ENCODE results near the gene RPS2. TPM values are rescaled to one million over a fixed set of nuclear protein-coding genes. Genes with fewer than 3 reads are reported as not detected.
"Not testable (repeated sequence)": the region's sequence is repeated elsewhere in the genome, so short reads cannot be mapped to it uniquely, and the experiment has no call there.

RPS2 gene
- total RNA-seq, 1 donor from 2014 or later = 3,560 TPM

DNA sequence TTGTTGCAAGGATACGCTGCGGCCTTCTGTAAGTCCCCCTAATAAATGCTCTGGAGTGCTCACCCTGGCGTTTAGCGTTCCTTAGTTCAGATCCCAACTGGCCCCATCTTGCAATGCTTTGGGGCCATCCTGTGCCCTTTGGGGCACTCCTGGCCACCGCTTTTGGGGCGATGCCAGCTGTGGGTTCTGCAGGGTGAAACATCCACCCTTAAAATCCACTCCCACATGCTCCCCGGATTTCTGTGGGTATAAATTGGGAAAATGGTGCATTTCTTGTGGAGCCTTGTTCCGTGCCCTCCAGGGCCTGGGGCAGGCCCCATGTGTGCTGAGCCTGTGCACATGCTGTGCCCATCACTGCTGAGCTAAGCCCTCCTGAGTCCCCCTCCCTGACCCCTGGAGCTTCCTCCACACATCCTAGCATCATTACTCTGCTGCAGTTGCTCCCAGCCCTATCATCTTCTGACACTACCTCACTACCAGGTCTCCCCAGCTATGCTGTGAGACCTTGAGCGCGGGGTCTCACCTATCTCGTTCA is 27.6 kb downstream of the RPS2 start:
- DNase-seq (ENCODE audit: low spot score) = no peak
- peaks cover 11% of the 10 kb centered on the region for H3K36me3 Mint-ChIP-seq (ENCODE audit: low read depth)
- intact Hi-C loops (cut with micrococcal nuclease) = no loop called here
- no peak overlapping the region for H3K4me3 Mint-ChIP-seq (ENCODE audit: low read depth)
- H3K27me3 Mint-ChIP-seq (ENCODE audit: low read depth) = no peaks in the 10 kb centered on the region
- no peak overlapping the region for H3K27ac Mint-ChIP-seq
- peaks cover 5% of the 10 kb centered on the region for H3K4me1 Mint-ChIP-seq (ENCODE audit: low read depth)
- no peaks in the 10 kb centered on the region for H3K9me3 Mint-ChIP-seq

DNA sequence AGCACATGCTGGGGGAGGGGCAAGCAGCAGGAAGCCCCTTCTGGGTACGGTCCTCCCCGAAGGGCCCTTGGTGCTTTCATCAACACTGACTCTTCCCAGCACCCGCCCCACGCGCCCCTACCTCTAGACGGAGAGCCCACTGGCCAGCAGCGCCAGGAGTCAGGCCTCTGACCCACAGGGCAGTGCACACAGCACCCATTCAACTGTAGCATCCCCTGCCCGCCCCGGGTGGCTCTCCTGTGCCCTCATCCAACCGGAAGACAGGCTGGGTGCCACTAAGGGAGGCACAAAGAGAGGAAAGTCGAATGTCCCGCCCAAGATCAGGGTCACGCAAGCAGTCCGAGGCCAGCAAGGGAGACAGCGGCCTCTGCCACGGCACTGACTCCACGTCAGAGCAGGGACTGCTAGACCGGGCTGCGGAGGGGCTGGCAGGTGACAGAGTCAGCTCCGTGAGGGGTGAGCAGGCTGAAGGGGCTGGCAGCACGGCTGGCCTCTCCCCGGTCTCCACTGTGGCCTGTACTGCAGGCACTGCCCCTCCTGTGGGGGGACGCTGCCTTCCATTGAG is 31.4 kb downstream of the RPS2 start:
- Mint-ChIP-seq H3K9me3 (no peaks in the 10 kb centered on the region), H3K4me3 (ENCODE audit: low read depth) (no peak overlapping the region), H3K27me3 (ENCODE audit: low read depth) (no peaks in the 10 kb centered on the region), H3K4me1 (ENCODE audit: low read depth) (peaks cover 2% of the 10 kb centered on the region), H3K27ac (no peak overlapping the region), H3K36me3 (ENCODE audit: low read depth) (peaks cover 4% of the 10 kb centered on the region)
- no peak for DNase-seq (ENCODE audit: low spot score)
- intact Hi-C loops (cut with micrococcal nuclease) = no loop called here

DNA sequence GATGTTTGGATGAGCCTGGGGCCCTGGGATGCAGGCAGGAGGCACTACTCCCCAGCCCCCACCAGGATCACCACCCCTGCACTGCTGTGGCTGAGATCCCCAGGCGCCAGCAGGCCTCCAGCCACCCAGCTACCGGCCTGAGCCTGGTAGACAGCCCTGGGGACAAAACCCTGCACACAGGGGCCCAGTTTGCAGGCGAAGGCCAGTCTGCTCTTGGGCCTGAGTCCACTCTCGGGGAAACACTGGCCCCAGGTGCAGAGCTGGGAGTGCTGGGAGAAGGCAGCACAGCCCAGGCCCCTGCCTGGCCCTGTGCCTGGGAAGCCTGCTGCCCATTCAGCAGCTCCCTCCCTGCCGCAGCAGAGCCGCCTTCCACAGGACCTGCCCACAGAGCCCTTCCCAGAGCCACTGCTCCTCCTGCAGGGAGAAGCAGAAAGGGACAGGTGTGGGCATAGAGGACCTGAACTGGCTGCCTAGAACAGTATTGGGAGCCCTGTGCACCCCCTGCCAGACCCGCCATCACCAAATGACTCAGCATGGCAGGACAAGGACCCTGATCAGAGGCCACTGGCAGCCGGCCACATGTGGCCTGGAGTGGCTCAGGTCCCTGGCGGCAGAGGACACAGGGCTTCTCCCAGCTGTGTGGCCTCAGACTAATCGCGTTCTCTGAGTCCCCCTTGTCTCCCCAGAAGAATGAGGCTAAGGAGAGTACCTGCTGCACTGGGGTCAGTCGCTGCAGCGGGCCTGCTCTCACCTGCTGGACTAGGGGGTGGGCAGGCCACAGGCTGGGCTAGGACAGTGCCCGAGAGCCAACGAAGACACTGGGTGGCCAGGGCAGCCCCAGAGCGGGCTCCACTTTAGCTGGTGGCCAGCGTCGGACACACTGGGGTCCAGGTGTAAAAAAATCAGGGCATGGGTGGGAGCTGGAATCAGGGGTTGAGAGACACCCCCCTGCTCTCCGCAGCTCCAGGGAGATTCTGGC is 32.3 kb downstream of the RPS2 start:
- intact Hi-C loops (cut with micrococcal nuclease) = no loop called here
- no peak for DNase-seq (ENCODE audit: low spot score)
- no peaks in the 10 kb centered on the region for H3K9me3 Mint-ChIP-seq
- no peaks in the 10 kb centered on the region for H3K36me3 Mint-ChIP-seq (ENCODE audit: low read depth)
- no peaks in the 10 kb centered on the region for H3K27me3 Mint-ChIP-seq (ENCODE audit: low read depth)
- no peak overlapping the region for H3K4me3 Mint-ChIP-seq (ENCODE audit: low read depth)
- no peak overlapping the region for H3K27ac Mint-ChIP-seq
- peaks cover 2% of the 10 kb centered on the region for H3K4me1 Mint-ChIP-seq (ENCODE audit: low read depth)

DNA sequence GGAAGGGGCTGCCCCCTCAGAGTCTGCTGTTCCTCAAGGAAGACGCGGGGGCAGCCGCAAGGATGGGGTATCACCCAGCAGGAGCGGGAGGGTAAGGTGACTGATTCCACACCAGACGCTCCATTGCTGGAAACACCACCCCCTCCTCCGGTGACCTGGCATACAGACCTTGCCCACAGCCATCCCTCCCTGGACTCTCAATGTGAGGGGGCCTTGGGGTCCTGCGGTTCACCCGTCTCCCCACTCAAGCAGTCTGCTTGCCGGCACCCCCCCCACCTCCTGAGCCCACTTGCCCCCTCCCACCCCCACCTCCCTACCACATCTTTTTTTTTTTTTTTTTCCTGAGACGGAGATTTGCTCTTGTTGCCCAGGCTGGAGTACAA is 34.3 kb downstream of the RPS2 start:
- H3K4me3 Mint-ChIP-seq (ENCODE audit: low read depth) = no peak overlapping the region
- intact Hi-C loops (cut with micrococcal nuclease) = no loop called here
- no peaks in the 10 kb centered on the region for H3K36me3 Mint-ChIP-seq (ENCODE audit: low read depth)
- no peaks in the 10 kb centered on the region for H3K27me3 Mint-ChIP-seq (ENCODE audit: low read depth)
- peaks cover 2% of the 10 kb centered on the region for H3K4me1 Mint-ChIP-seq (ENCODE audit: low read depth)
- H3K27ac Mint-ChIP-seq = no peak overlapping the region
- no peaks in the 10 kb centered on the region for H3K9me3 Mint-ChIP-seq
- DNase-seq (ENCODE audit: low spot score) = no peak

DNA sequence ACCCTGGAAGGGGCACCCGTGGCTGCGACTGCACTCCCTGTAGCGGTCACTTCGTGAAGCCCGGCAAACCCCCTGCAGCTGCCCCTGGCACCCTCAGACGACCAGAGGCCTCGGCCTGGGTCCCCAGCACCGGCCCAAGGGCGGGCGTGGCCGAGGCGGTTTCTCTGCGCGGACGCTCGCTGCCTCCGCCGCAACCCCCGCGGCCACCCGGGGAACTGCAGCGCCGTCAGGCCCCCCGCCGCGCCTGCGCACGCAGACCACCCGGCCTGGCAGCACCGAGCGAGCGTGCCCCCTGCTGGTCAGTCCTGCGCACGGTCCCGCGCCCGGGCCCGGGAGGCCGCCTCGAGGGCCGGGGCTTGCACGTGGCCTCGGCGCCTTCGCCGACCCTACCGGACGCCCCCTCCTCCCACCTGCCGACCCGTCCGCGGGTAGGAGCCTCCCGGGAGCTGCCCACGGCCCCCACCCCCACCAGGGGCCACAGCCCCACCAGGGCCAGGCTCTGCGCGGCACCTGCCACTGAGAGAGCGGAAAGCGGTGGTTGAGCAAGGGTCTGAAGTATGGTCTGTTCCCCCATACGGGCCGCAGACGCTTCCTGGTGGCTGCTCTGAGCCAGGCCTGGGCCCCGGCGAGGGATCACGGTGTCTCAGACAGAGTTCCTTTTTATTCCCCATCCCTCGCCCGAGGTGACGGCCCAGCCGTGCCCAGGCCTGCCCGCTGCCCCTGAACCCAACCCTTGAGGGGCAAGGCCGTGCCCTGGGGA is 34.9 kb downstream of the RPS2 start:
- Mint-ChIP-seq H3K27ac (no peak overlapping the region), H3K4me1 (ENCODE audit: low read depth) (peaks cover 2% of the 10 kb centered on the region), H3K9me3 (no peaks in the 10 kb centered on the region), H3K27me3 (ENCODE audit: low read depth) (peaks cover 1% of the 10 kb centered on the region), H3K36me3 (ENCODE audit: low read depth) (no peaks in the 10 kb centered on the region), H3K4me3 (ENCODE audit: low read depth) (peak overlapping the region; percentile 45)
- intact Hi-C loops (cut with micrococcal nuclease) = loop anchor here (10.0 kb wide), 1 partner anchor 65 kb away; no protein-coding TSS in a partner anchor
- DNase-seq (ENCODE audit: low spot score) = peak; percentile 88

DNA sequence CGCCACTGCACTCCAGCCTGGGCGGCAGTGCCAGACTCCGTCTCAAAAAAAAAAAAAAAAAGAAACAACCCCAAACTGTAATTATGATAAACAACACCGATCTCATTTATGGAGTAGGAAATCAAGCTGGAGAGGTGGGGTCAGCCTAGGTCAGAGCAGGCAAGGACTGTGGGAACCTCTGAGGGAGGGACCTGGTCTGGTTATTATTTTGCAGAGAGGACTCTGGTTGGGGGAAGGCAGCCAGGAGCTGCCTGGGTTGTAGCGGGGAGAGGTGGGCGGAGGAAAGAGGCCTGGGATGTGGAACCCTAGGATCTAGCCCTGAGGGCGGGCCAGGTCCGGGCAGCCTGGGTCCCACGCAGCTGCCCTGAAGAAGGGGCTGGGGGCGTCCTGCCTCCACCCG is 35.5 kb downstream of the RPS2 start:
- DNase-seq (ENCODE audit: low spot score) = no peak
- Mint-ChIP-seq H3K4me1 (ENCODE audit: low read depth) (peaks cover 2% of the 10 kb centered on the region), H3K27me3 (ENCODE audit: low read depth) (peaks cover 5% of the 10 kb centered on the region), H3K4me3 (ENCODE audit: low read depth) (peak overlapping the region; percentile 65), H3K9me3 (no peaks in the 10 kb centered on the region), H3K36me3 (ENCODE audit: low read depth) (no peaks in the 10 kb centered on the region), H3K27ac (peak overlapping the region; percentile 55)
- intact Hi-C loops (cut with micrococcal nuclease) = loop anchor here (10.0 kb wide), 1 partner anchor 64 kb away; no protein-coding TSS in a partner anchor

DNA sequence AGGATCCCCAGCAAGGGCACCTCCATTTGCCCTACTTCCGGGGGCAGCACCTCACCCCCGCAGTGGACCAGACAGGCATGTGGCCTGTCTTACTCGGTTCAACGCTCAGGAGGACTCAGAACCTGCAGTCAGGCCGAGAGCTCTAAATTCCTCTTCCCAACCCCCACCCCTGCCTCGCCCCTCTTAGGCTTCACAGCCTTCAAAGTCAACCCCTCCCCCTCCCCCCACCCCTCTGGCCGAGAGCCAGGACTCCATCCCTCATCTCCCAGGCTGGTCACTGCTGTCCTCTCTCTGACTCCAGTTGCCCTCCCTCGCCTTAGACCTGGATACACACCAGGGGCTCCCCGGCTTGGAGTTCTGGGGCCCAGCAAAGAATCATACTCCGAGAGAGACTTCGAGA is 38.4 kb downstream of the RPS2 start:
- Mint-ChIP-seq H3K4me3 (ENCODE audit: low read depth) (no peak overlapping the region), H3K27ac (no peak overlapping the region), H3K36me3 (ENCODE audit: low read depth) (no peaks in the 10 kb centered on the region), H3K9me3 (no peaks in the 10 kb centered on the region), H3K4me1 (ENCODE audit: low read depth) (peaks cover 2% of the 10 kb centered on the region), H3K27me3 (ENCODE audit: low read depth) (peaks cover 26% of the 10 kb centered on the region)
- DNase-seq (ENCODE audit: low spot score) = no peak
- intact Hi-C loops (cut with micrococcal nuclease) = loop anchor here (10.0 kb wide), 1 partner anchor 61 kb away; no protein-coding TSS in a partner anchor

DNA sequence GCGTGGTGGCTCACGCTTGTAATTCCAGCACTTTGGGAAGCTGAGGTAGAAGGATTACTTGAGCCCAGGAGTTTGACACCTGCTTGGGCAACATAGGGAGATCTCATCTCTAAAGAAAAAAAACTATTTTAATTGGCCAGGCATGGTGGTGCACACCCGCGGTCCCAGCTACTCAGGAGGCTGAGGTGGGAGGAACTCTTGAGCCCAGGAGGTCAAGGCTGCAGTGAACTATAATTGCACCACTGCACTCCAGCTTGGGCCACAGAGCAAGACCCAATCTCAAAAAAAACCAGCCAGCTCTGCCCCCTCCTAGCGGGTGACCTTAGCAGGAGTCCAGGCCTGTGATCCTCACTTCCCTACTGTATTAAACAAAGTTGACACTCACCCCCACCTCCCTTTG is 40.5 kb downstream of the RPS2 start:
- intact Hi-C loops (cut with micrococcal nuclease) = loop anchor here (10.0 kb wide), 1 partner anchor 59 kb away; no protein-coding TSS in a partner anchor
- Mint-ChIP-seq H3K36me3 (ENCODE audit: low read depth) (no peaks in the 10 kb centered on the region), H3K4me1 (ENCODE audit: low read depth) (peaks cover 5% of the 10 kb centered on the region), H3K4me3 (ENCODE audit: low read depth) (no peak overlapping the region), H3K27ac (no peak overlapping the region), H3K9me3 (no peaks in the 10 kb centered on the region), H3K27me3 (ENCODE audit: low read depth) (peaks cover 39% of the 10 kb centered on the region)
- no peak for DNase-seq (ENCODE audit: low spot score)

DNA sequence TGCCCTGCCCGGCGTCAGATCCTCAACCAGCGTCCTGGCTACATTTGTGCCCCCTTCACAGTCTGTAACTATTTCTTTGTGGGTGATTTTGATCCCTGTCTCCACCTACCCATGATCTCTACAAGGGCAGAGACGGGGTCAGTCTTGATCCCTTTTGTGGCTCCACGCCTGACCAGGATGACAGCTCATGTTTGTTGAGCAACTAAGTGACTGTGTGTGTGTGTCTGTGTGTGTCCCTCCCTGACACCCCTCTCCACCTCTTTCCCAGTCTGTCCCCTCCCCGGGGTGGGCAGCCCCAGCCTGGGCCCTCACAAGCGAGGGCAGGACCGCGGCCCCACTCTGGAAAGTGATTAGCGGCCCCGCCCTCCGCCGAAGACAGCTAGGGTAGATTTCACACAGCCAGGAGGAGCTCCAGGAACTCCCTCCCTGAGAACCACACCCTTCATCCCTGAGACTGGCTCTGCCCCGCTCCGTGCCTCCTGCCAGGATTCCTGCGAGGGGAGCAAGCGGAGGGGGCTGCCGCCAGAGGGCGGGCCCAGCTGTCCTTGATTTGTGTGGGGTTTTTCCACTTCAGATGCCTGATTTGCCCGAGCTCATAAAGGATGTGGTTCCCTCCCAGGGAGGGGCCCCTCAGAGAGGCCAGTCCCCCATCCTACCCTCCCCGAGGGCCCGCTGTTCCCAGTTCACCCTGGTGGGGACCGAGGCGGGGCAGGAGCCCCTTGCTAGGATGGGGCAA is 41.2 kb downstream of the RPS2 start:
- H3K4me3 Mint-ChIP-seq (ENCODE audit: low read depth) = no peak overlapping the region
- peaks cover 44% of the 10 kb centered on the region for H3K27me3 Mint-ChIP-seq (ENCODE audit: low read depth)
- intact Hi-C loops (cut with micrococcal nuclease) = loop anchor here (10.0 kb wide), 1 partner anchor 59 kb away; no protein-coding TSS in a partner anchor
- H3K4me1 Mint-ChIP-seq (ENCODE audit: low read depth) = peaks cover 4% of the 10 kb centered on the region
- no peaks in the 10 kb centered on the region for H3K36me3 Mint-ChIP-seq (ENCODE audit: low read depth)
- no peaks in the 10 kb centered on the region for H3K9me3 Mint-ChIP-seq
- no peak overlapping the region for H3K27ac Mint-ChIP-seq
- no peak for DNase-seq (ENCODE audit: low spot score)

DNA sequence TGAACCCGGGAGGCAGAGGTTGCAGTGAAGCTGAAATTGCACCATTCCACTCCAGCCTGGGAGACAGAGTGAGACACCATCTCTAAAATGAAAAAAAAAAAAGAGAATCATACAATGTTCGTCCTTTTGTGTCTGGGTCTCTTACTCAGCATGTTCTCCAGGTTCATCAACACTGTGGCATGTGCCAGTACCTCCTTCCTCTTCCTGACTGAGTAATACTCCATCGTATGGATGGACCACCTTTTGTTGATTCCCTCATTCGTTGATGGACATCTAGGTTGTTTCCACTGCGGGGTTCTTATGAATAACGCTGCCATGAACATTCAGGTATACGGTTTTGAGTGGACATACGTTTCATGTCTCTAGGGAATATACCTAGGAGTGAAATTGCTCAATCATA is 42.3 kb downstream of the RPS2 start:
- Mint-ChIP-seq H3K4me1 (ENCODE audit: low read depth) (peaks cover 4% of the 10 kb centered on the region), H3K4me3 (ENCODE audit: low read depth) (no peak overlapping the region)
- intact Hi-C loops (cut with micrococcal nuclease) = loop anchor here (10.0 kb wide), 1 partner anchor 58 kb away; no protein-coding TSS in a partner anchor

DNA sequence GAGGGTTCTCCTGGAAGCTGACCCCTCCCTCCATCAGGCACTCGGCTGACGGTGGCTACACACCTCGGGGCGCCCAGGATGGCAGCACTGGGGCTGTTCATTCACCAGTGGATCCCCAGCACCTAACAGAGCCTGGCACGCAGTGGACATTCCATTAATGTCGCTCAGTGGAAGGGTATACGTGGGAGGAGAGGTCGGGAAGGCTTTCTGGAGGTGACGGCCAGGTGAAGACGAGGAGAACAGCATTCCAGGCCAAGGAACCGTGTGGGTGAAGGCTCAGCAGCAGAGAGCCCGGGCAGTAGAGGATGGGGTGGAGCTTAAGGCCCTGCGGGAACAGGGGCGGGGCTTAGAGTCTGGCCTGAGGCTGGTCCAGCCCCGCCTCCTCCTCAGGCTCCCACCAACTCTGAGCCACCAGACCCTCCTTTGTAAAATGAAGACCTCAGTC is 43.9 kb downstream of the RPS2 start:
- peaks cover 58% of the 10 kb centered on the region for H3K27me3 Mint-ChIP-seq (ENCODE audit: low read depth)
- intact Hi-C loops (cut with micrococcal nuclease) = loop anchor here (10.0 kb wide), 1 partner anchor 56 kb away; no protein-coding TSS in a partner anchor
- peaks cover 4% of the 10 kb centered on the region for H3K4me1 Mint-ChIP-seq (ENCODE audit: low read depth)
- DNase-seq (ENCODE audit: low spot score) = no peak
- H3K36me3 Mint-ChIP-seq (ENCODE audit: low read depth) = no peaks in the 10 kb centered on the region
- no peak overlapping the region for H3K27ac Mint-ChIP-seq
- no peak overlapping the region for H3K4me3 Mint-ChIP-seq (ENCODE audit: low read depth)
- H3K9me3 Mint-ChIP-seq = no peaks in the 10 kb centered on the region

More for the DNA sequence above, 42.3 kb downstream of the RPS2 start:
- H3K27me3 Mint-ChIP-seq (ENCODE audit: low read depth) = peaks cover 44% of the 10 kb centered on the region
- no peak for DNase-seq (ENCODE audit: low spot score)
- no peaks in the 10 kb centered on the region for H3K36me3 Mint-ChIP-seq (ENCODE audit: low read depth)
- H3K9me3 Mint-ChIP-seq = no peaks in the 10 kb centered on the region
- no peak overlapping the region for H3K27ac Mint-ChIP-seq

DNA sequence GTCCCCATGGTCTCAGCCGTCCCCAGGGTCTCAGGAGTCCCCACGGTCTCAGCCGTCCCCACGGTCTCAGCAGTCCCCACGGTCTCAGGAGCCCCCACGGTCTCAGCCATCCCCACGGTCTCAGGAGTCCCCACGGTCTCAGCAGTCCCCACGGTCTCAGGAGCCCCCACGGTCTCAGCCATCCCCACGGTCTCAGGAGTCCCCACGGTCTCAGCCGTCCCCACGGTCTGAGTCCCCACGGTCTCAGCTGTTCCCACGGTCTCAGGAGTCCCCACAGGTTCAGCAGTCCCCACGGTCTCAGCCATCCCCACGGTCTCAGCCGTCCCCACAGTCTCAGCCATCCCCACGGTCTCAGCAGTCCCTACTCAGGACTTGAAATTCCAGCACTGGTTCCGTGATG is 44.5 kb downstream of the RPS2 start:
- intact Hi-C loops (cut with micrococcal nuclease) = loop anchor here (10.0 kb wide), 1 partner anchor 55 kb away; no protein-coding TSS in a partner anchor
- H3K4me1 Mint-ChIP-seq (ENCODE audit: low read depth) = not testable (repeated sequence)

More for the DNA sequence above, 44.5 kb downstream of the RPS2 start:
- not testable (repeated sequence) for H3K36me3 Mint-ChIP-seq (ENCODE audit: low read depth); H3K4me3 Mint-ChIP-seq (ENCODE audit: low read depth); DNase-seq (ENCODE audit: low spot score); H3K9me3 Mint-ChIP-seq; H3K27ac Mint-ChIP-seq
- peaks cover 61% of the 10 kb centered on the region for H3K27me3 Mint-ChIP-seq (ENCODE audit: low read depth)

Measured in activated T-helper 2 cell treated with anti-CD3 and anti-CD28 coated beads, Interferon-gamma antibody, Interleukin-2, Interleukin-4, amounts not matched to agents 10 μg/mL and 5 μg/mL and 100 μg/mL, durations not matched to agents 14 hours and 24 hours and 36 hours (primary cell).